Activated T-cell treated with anti-CD3 and anti-CD28 coated beads for 48 hours (primary cell): ENCODE measurements around the gene AUTS2.
A peak's percentile ranks its signal among the peaks of the same experiment; 100 is the strongest.
"Not testable (repeated sequence)": the region's sequence is repeated elsewhere in the genome, so short reads cannot be mapped to it uniquely, and the experiment has no call there.

Source experiments
- DNase-seq: peaks from one replicate; pipeline ENCODE4 v3.0.0-alpha.2; 2020; ENCODE audit warnings: low read depth

The AUTS2 gene

GRCh38 chr7:70579397-70580097 lies 981.3 kb downstream of the AUTS2 start:
- DNase-seq, result no peak

GRCh38 chr7:70580161-70580560 lies 981.9 kb downstream of the AUTS2 start:
- no peak for DNase-seq

GRCh38 chr7:70582927-70583895 lies 984.9 kb downstream of the AUTS2 start:
- no peak for DNase-seq

- DNase-seq, result no peak
Measured at GRCh38 chr7:70583965-70584883, 985.9 kb downstream of the AUTS2 start.

GRCh38 chr7:70585071-70585470 lies 986.8 kb downstream of the AUTS2 start:
- no peak for DNase-seq

- DNase-seq, result no peak
Measured at GRCh38 chr7:70586822-70587221, 988.5 kb downstream of the AUTS2 start.

- DNase-seq, result no peak
Measured at GRCh38 chr7:70587739-70588138, 989.5 kb downstream of the AUTS2 start.

- DNase-seq, result no peak
Measured at GRCh38 chr7:70588191-70588921, 990.1 kb downstream of the AUTS2 start.

GRCh38 chr7:70589010-70589409 lies 990.7 kb downstream of the AUTS2 start:
- no peak for DNase-seq

GRCh38 chr7:70589590-70589989 lies 991.3 kb downstream of the AUTS2 start:
- no peak for DNase-seq

GRCh38 chr7:70590126-70590854 lies 992.0 kb downstream of the AUTS2 start:
- no peak for DNase-seq

GRCh38 chr7:70591643-70592042 lies 993.4 kb downstream of the AUTS2 start:
- DNase-seq, result no peak

GRCh38 chr7:70592171-70592570 lies 993.9 kb downstream of the AUTS2 start:
- DNase-seq, result no peak

GRCh38 chr7:70594170-70594569 lies 995.9 kb downstream of the AUTS2 start:
- no peak for DNase-seq

- not testable (repeated sequence) for DNase-seq
Measured at GRCh38 chr7:70594885-70595284, 996.6 kb downstream of the AUTS2 start.

GRCh38 chr7:70595370-70595754 lies 997.1 kb downstream of the AUTS2 start:
- DNase-seq, result no peak

GRCh38 chr7:70595755-70596597 lies 997.7 kb downstream of the AUTS2 start:
- DNase-seq, result peak; percentile 2

GRCh38 chr7:70596598-70596913 lies 998.3 kb downstream of the AUTS2 start:
- no peak for DNase-seq

GRCh38 chr7:70597066-70597465 lies 998.8 kb downstream of the AUTS2 start:
- DNase-seq, result no peak

- no peak for DNase-seq
Measured at GRCh38 chr7:70598976-70599375, 1000.7 kb downstream of the AUTS2 start.
